H1 (cell line): ENCODE results near the gene MROH7. TPM values are rescaled to one million over a fixed set of nuclear protein-coding genes. Genes with fewer than 3 reads are reported as not detected.

Source experiments
- CTCF ChIA-PET: fragments of 300-600 bp; sonication (Branson Sonifier 250); formaldehyde crosslinking; loops from one replicate; lab custom pipeline; 2021; ENCODE audit not compliant: partially characterized antibody; lab: Charles Lee
- POLR2A ChIA-PET: fragments of 300-600 bp; sonication (Branson Sonifier 250); formaldehyde crosslinking; loops from one replicate; lab custom pipeline; 2021; ENCODE audit warnings: inconsistent platforms; ENCODE audit not compliant: partially characterized antibody; lab: Charles Lee
- DNase-seq, 2 experiments: peaks; one replicate each; pipeline versions ENCODE4 v3.0.0 to v3.0.0-alpha.2; 2010 to 2022; ENCODE audit warnings: low spot score in 2 of 2, low read depth in 1 of 2, mixed read lengths in 1 of 2
- FAIRE-seq: peaks from 2 replicates; lab custom pipeline; 2011; peaks lifted over from hg19 to GRCh38; lab: Jason Lieb, UNC
- H2AFZ ChIP-seq: 2 replicates; pipeline ENCODE4 v1.8.1; 2012; ENCODE audit warnings: low read length, inconsistent platforms
- H2AK5ac ChIP-seq: 2 replicates; pipeline ENCODE4 v1.6.1; 2013; ENCODE audit warnings: low read depth, low read length
- H2BK120ac ChIP-seq: replicated peaks from 2 replicates; pipeline ENCODE3; 2013; ENCODE audit warnings: low read depth, low read length, inconsistent platforms
- H2BK12ac ChIP-seq: 2 replicates; pipeline ENCODE4 v1.6.1; 2013; ENCODE audit warnings: low read depth, low read length
- H2BK15ac ChIP-seq: 2 replicates; pipeline ENCODE4 v1.6.1; 2013; ENCODE audit warnings: low read length
- H2BK20ac ChIP-seq: 2 replicates; pipeline ENCODE4 v1.6.1; 2013; ENCODE audit warnings: low read length
- H2BK5ac ChIP-seq: 2 replicates; pipeline ENCODE4 v1.6.1; 2013; ENCODE audit warnings: low read depth, low read length
- H3K14ac ChIP-seq: 2 replicates; pipeline ENCODE4 v1.6.1; 2013; ENCODE audit warnings: inconsistent platforms; ENCODE audit not compliant: insufficient read length
- H3K18ac ChIP-seq: 2 replicates; pipeline ENCODE4 v1.6.1; 2013; ENCODE audit warnings: low read length; ENCODE audit errors: extremely low read depth
- H3K23ac ChIP-seq: 2 replicates; pipeline ENCODE4 v1.6.1; 2013; ENCODE audit warnings: inconsistent platforms; ENCODE audit not compliant: insufficient read length
- H3K23me2 ChIP-seq: 2 replicates; pipeline ENCODE4 v1.6.1; 2013; ENCODE audit warnings: low read depth, low read length
- H3K27ac ChIP-seq: 2 replicates; pipeline ENCODE4 v1.6.1; 2011; ENCODE audit warnings: low read depth, low read length, inconsistent platforms
- H3K27me3 ChIP-seq, 4 experiments: replicated peaks in 1 of 4; 1 replicate in 1 of 4; 2 replicates in 3 of 4; pipeline versions ENCODE4 v1.6.1 to v1.8.1; 2011 to 2013; ENCODE audit warnings: low read length in 3 of 4, mild to moderate bottlenecking in 3 of 4, inconsistent platforms in 2 of 4, mixed read lengths in 2 of 4, moderate library complexity in 1 of 4; ENCODE audit not compliant: control insufficient read depth in 3 of 4, insufficient read depth in 3 of 4; ENCODE audit errors: extremely low read depth in 1 of 4
- H3K36me3 ChIP-seq, 4 experiments: 2 replicates each; pipeline versions ENCODE4 v1.6.1 to v1.8.1; 2011 to 2013; ENCODE audit warnings: mild to moderate bottlenecking in 4 of 4, low read length in 3 of 4, moderate library complexity in 2 of 4, control low read depth in 1 of 4, inconsistent platforms in 1 of 4; ENCODE audit not compliant: insufficient read depth in 4 of 4, control insufficient read depth in 2 of 4
- H3K4ac ChIP-seq: replicated peaks from 2 replicates; pipeline ENCODE3; 2013; ENCODE audit warnings: low read length, low read depth, mixed read lengths, inconsistent platforms; ENCODE audit not compliant: insufficient read length
- H3K4me1 ChIP-seq, 4 experiments: replicated peaks in 1 of 4; 1 replicate in 1 of 4; 2 replicates in 3 of 4; pipeline versions ENCODE4 v1.6.1 to v1.8.1; 2011 to 2013; ENCODE audit warnings: low read length in 3 of 4, inconsistent platforms in 2 of 4, mixed read lengths in 1 of 4; ENCODE audit not compliant: insufficient read depth in 4 of 4, control insufficient read depth in 3 of 4
- H3K4me2 ChIP-seq, 2 experiments: 2 replicates each; pipeline versions ENCODE4 v1.6.1 to v1.8.1; 2011 to 2013; ENCODE audit warnings: low read depth in 2 of 2, low read length in 2 of 2, control low read depth in 1 of 2, inconsistent platforms in 1 of 2, mild to moderate bottlenecking in 1 of 2; ENCODE audit not compliant: insufficient read depth in 1 of 2
- H3K4me3 ChIP-seq, 4 experiments: fragments of 200-600, 300-600 bp in 1 of 4; sonication (generic), shearing (Covaris generic), sonication (Bioruptor Twin) in 1 of 4; 2 replicates each; pipeline versions ENCODE4 v1.5.1 to v1.8.1; 2011 to 2016; ENCODE audit warnings: low read length in 4 of 4, low read depth in 3 of 4, control low read depth in 2 of 4, inconsistent platforms in 2 of 4, mild to moderate bottlenecking in 2 of 4, mixed read lengths in 1 of 4, moderate library complexity in 1 of 4; ENCODE audit not compliant: insufficient read depth in 2 of 4; ENCODE audit errors: extremely low read depth in 1 of 4
- H3K56ac ChIP-seq: replicated peaks from 2 replicates; pipeline ENCODE3; 2013; ENCODE audit warnings: low read depth, mild to moderate bottlenecking, mixed read lengths, low read length, inconsistent platforms; ENCODE audit not compliant: insufficient read length
- H3K79me1 ChIP-seq: 2 replicates; pipeline ENCODE4 v1.6.1; 2013; ENCODE audit warnings: low read depth, low read length, control low read depth
- H3K79me2 ChIP-seq, 2 experiments: 2 replicates each; pipeline versions ENCODE4 v1.6.1 to v1.8.1; 2012 to 2013; ENCODE audit warnings: low read length in 2 of 2, mild to moderate bottlenecking in 2 of 2, inconsistent platforms in 1 of 2; ENCODE audit not compliant: insufficient read depth in 2 of 2, control insufficient read depth in 1 of 2
- H3K9ac ChIP-seq, 4 experiments: replicated peaks in 1 of 4; 1 replicate in 1 of 4; 2 replicates in 3 of 4; pipeline versions ENCODE4 v1.6.1 to v1.8.1; 2011 to 2013; ENCODE audit warnings: low read depth in 3 of 4, low read length in 3 of 4, control low read depth in 2 of 4, mild to moderate bottlenecking in 2 of 4, moderate library complexity in 2 of 4, inconsistent platforms in 1 of 4; ENCODE audit errors: extremely low read depth in 1 of 4
- H3K9me3 ChIP-seq, 2 experiments: 2 replicates each; pipeline versions ENCODE4 v1.6.1 to v1.8.1; 2012 to 2013; ENCODE audit warnings: mild to moderate bottlenecking in 2 of 2, moderate library complexity in 2 of 2, control low read depth in 1 of 2, inconsistent platforms in 1 of 2, low read depth in 1 of 2, low read length in 1 of 2, mixed read lengths in 1 of 2; ENCODE audit not compliant: insufficient read depth in 2 of 2
- H4K20me1 ChIP-seq, 2 experiments: replicated peaks in 1 of 2; 2 replicates each; pipeline versions ENCODE3 to v1.8.1; 2011 to 2013; ENCODE audit warnings: inconsistent platforms in 2 of 2, low read length in 2 of 2, mild to moderate bottlenecking in 1 of 2; ENCODE audit not compliant: insufficient read depth in 2 of 2, control insufficient read depth in 1 of 2
- H4K5ac ChIP-seq: 2 replicates; pipeline ENCODE4 v1.6.1; 2013; ENCODE audit warnings: low read length, low read depth, mixed read lengths, inconsistent platforms; ENCODE audit not compliant: insufficient read length
- H4K8ac ChIP-seq: 2 replicates; pipeline ENCODE4 v1.8.0; 2013; ENCODE audit warnings: mild to moderate bottlenecking, moderate library complexity, low read length, inconsistent platforms; ENCODE audit not compliant: insufficient read depth; ENCODE audit errors: extremely low read depth
- H4K91ac ChIP-seq: replicated peaks from 2 replicates; pipeline ENCODE3; 2013; ENCODE audit warnings: low read length, mixed read lengths, inconsistent platforms; ENCODE audit not compliant: insufficient read length
- BCL11A ChIP-seq, 2 experiments: IDR thresholded peaks; one replicate each; pipeline ENCODE4 v1.6.1; 2011; ENCODE audit warnings: low read depth in 2 of 2, low read length in 2 of 2, mild to moderate bottlenecking in 2 of 2
- BRCA1 ChIP-seq: IDR thresholded peaks from 2 replicates; pipeline ENCODE4 v1.6.1; 2012; ENCODE audit warnings: low read depth, low read length, improper control_type of control experiment
- CTCF ChIP-seq, 3 experiments: IDR thresholded peaks; 1 replicate in 2 of 3; 2 replicates in 1 of 3; pipeline versions ENCODE4 v1.5.1 to v1.6.1; 2011; ENCODE audit warnings: low read length in 3 of 3, mild to moderate bottlenecking in 3 of 3, inconsistent platforms in 2 of 3, low read depth in 1 of 3, moderate library complexity in 1 of 3; ENCODE audit not compliant: insufficient read depth in 1 of 3; ENCODE audit errors: control extremely low read depth in 1 of 3
- EGR1 ChIP-seq: IDR thresholded peaks from 2 replicates; pipeline ENCODE4 v1.6.1; 2011; ENCODE audit warnings: low read depth, low read length, borderline replicate concordance
- GTF2F1 ChIP-seq: IDR thresholded peaks from 2 replicates; pipeline ENCODE4 v1.6.1; 2012; ENCODE audit warnings: low read depth, low read length, improper control_type of control experiment, borderline replicate concordance
- NANOG ChIP-seq: IDR thresholded peaks from 2 replicates; pipeline ENCODE4 v1.6.1; 2011; ENCODE audit warnings: low read length, low read depth, mild to moderate bottlenecking, inconsistent platforms; ENCODE audit not compliant: insufficient read depth, poor library complexity, severe bottlenecking
- PHF8 ChIP-seq: fragments of 200-600 bp; sonication (generic); conservative IDR thresholded peaks from 2 replicates; pipeline ENCODE4 v1.7.1; 2012; ENCODE audit warnings: low read depth, mild to moderate bottlenecking, inconsistent platforms, low read length, moderate library complexity
- SP4 ChIP-seq: IDR thresholded peaks from 2 replicates; pipeline ENCODE4 v1.6.1; 2012; ENCODE audit warnings: low read length, inconsistent platforms
- USF2 ChIP-seq: IDR thresholded peaks from 2 replicates; pipeline ENCODE4 v1.6.1; 2011; ENCODE audit warnings: low read length, improper control_type of control experiment
- WGBS, 2 experiments: shearing (Covaris generic) in 1 of 2; methylation state at CpG; one replicate each; pipeline versions ENCODE4 v1.1.6 to v1.1.7; 2013 to 2015; ENCODE audit warnings: low lambda C conversion rate in 2 of 2, mixed read lengths in 2 of 2, inconsistent platforms in 1 of 2, low coverage in 1 of 2, missing lambda C conversion rate in 1 of 2; ENCODE audit not compliant: insufficient replicate concordance in 2 of 2, insufficient coverage in 1 of 2, insufficient read length in 1 of 2; ENCODE audit errors: extremely low coverage in 1 of 2, missing lambda C conversion rate in 1 of 2; 5-methylcytosine and 5-hydroxymethylcytosine counted together
- polyA plus RNA-seq, 7 experiments: library from polyadenylated mRNA; depleted of rRNA in 3 of 7; stranded (reverse) in 5 of 7; unstranded in 2 of 7; fragments of >200 nt in 5 of 7; fragments of 200-250 nt in 2 of 7; gene quantifications; 1 replicate in 5 of 7; 2 replicates in 1 of 7; 4 replicates in 1 of 7; pipeline versions ENCODE4 v1.2.1 to v1.2.3, GENCODE V29; 2011 to 2013; ENCODE audit warnings: missing spikeins in 2 of 7, mixed read lengths in 2 of 7
- total RNA-seq: library from RNA; stranded (reverse); fragmentation: NEBNext Ultra II Directional; extraction: Animal tissue kit (Norgen Biotek cat#: 25700); gene quantifications from 2 replicates; pipeline ENCODE4 v1.2.1, GENCODE V29; 2021

MROH7 gene
- total and polyA plus RNA-seq, 2 of the 8 experiments (the other 6 are each of a cell fraction or from before 2014, with no cell fraction given): 0.07 to 0.20 TPM

GRCh38 chr1:54758678-54759348 lies 117.2 kb downstream of the MROH7 start:
- no peaks in the 10 kb centered on the region; a peak in 3 of 7 replicates for H3K4me1 ChIP-seq
- no peak overlapping the region for H2BK15ac ChIP-seq
- no peak overlapping the region for H3K23ac ChIP-seq
- no peak overlapping the region for H2AK5ac ChIP-seq
- H3K9ac ChIP-seq: no peak overlapping the region; a peak in 1 of 7 replicates
- no peak overlapping the region for H4K5ac ChIP-seq
- no peak overlapping the region for H2BK5ac ChIP-seq
- no peak overlapping the region for H4K91ac ChIP-seq
- no peak overlapping the region for H3K4me3 ChIP-seq
- H3K27ac ChIP-seq: no peak overlapping the region
- H2BK20ac ChIP-seq: no peak overlapping the region
- FAIRE-seq (no peak), DNase-seq (no peak)
- no peak overlapping the region for H2BK120ac ChIP-seq
- peaks cover 0 to 12% of the 10 kb centered on the region in 2 experiments; a peak in 2 of 4 replicates for H3K79me2 ChIP-seq
- H3K23me2 ChIP-seq: peaks cover 3% of the 10 kb centered on the region; the same call in 1 of the 2 replicates
- no peak overlapping the region for H3K4ac ChIP-seq
- no peak overlapping the region for H3K56ac ChIP-seq
- H3K14ac ChIP-seq: no peak overlapping the region
- 0 out of 2 replicates have a peak, but pooled peaks cover under 1% of the 10 kb centered on the region for H3K79me1 ChIP-seq
- 91% methylated on average over 20 of the region's 20 CpGs; no CpG with 5 or more reads in 1 of the 2 experiments for WGBS, 2 experiments
- H3K36me3 ChIP-seq: peaks cover 4 to 15% (median 7%) of the 10 kb centered on the region in 4 experiments; a peak in 6 of 8 replicates
- no peak overlapping the region for H4K8ac ChIP-seq
- no peaks in the 10 kb centered on the region for H3K27me3 ChIP-seq
- no peak overlapping the region for H2AFZ ChIP-seq
- H3K9me3 ChIP-seq: no peaks in the 10 kb centered on the region
- no peak overlapping the region for H3K18ac ChIP-seq
- ChIA-PET POLR2A (no interaction called here), CTCF (interaction anchor here (2.2 kb wide), 1 partner anchor 33 kb away, joined by 12 read pairs; no protein-coding TSS in a partner anchor)
- H4K20me1 ChIP-seq: peaks cover 0 to 1% of the 10 kb centered on the region in 2 experiments
- H3K4me2 ChIP-seq: no peak overlapping the region
- no peak overlapping the region for H2BK12ac ChIP-seq
- TF ChIP-seq CTCF (IDR thresholded peaks at IDR 0.05; ENCODE audit: control extremely low read depth in 1 of 3, insufficient read depth in 1 of 3, low read depth in 1 of 3, low read length in 3 of 3) (no peak), USF2 (no peak), BCL11A (IDR thresholded peaks at IDR 0.05; ENCODE audit: low read depth in 2 of 2, low read length in 2 of 2) (no peak), BRCA1 (no peak), NANOG (no peak), SP4 (no peak), GTF2F1 (no peak), EGR1 (no peak), PHF8 (no peak)
